ENCODE measurements around the gene TIGD4.

DNA sequence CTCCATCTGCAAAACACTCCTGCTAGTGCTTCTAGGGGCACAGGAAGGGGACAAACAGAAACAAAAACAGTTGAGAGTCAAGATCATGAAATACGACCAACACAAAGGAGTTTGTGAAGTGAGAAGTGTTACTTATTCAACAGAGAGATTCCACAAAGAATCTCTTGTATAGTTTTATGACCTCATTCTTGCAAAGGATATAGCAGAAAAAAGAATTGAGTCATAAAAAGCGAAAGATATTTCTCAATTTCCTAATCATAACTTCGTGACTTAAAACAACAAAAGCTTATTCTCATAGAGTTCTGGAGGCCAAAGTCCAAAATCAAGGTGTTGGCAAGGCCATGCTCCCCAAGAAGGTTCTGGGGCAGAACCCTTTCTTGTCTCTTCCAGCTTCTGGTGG lies 40.7 kb downstream of the TIGD4 start:
- TF ChIP-seq ETV6 (CRISPR knock-in tag; conservative IDR thresholded peaks at IDR 0.05), result no peak
- TF ChIP-seq, protein P1, sequence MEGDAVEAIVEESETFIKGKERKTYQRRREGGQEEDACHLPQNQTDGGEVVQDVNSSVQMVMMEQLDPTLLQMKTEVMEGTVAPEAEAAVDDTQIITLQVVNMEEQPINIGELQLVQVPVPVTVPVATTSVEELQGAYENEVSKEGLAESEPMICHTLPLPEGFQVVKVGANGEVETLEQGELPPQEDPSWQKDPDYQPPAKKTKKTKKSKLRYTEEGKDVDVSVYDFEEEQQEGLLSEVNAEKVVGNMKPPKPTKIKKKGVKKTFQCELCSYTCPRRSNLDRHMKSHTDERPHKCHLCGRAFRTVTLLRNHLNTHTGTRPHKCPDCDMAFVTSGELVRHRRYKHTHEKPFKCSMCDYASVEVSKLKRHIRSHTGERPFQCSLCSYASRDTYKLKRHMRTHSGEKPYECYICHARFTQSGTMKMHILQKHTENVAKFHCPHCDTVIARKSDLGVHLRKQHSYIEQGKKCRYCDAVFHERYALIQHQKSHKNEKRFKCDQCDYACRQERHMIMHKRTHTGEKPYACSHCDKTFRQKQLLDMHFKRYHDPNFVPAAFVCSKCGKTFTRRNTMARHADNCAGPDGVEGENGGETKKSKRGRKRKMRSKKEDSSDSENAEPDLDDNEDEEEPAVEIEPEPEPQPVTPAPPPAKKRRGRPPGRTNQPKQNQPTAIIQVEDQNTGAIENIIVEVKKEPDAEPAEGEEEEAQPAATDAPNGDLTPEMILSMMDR (CRISPR knock-in tag; IDR thresholded peaks at IDR 0.05), result no peak
- TF ChIP-seq CCDC6 (CRISPR knock-in tag; IDR thresholded peaks at IDR 0.05), result no peak
- no peak for TF ChIP-seq ZNF34 (CRISPR knock-in tag; IDR thresholded peaks at IDR 0.05; ENCODE audit: borderline replicate concordance)
- TF ChIP-seq MYNN (CRISPR knock-in tag; IDR thresholded peaks at IDR 0.05; ENCODE audit: low read depth), result no peak
- TF ChIP-seq, protein P2, sequence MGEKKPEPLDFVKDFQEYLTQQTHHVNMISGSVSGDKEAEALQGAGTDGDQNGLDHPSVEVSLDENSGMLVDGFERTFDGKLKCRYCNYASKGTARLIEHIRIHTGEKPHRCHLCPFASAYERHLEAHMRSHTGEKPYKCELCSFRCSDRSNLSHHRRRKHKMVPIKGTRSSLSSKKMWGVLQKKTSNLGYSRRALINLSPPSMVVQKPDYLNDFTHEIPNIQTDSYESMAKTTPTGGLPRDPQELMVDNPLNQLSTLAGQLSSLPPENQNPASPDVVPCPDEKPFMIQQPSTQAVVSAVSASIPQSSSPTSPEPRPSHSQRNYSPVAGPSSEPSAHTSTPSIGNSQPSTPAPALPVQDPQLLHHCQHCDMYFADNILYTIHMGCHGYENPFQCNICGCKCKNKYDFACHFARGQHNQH (CRISPR knock-in tag; IDR thresholded peaks at IDR 0.05), result no peak
- TF ChIP-seq HDAC1 (CRISPR knock-in tag; IDR thresholded peaks at IDR 0.05), result no peak
- TF ChIP-seq, protein P3, sequence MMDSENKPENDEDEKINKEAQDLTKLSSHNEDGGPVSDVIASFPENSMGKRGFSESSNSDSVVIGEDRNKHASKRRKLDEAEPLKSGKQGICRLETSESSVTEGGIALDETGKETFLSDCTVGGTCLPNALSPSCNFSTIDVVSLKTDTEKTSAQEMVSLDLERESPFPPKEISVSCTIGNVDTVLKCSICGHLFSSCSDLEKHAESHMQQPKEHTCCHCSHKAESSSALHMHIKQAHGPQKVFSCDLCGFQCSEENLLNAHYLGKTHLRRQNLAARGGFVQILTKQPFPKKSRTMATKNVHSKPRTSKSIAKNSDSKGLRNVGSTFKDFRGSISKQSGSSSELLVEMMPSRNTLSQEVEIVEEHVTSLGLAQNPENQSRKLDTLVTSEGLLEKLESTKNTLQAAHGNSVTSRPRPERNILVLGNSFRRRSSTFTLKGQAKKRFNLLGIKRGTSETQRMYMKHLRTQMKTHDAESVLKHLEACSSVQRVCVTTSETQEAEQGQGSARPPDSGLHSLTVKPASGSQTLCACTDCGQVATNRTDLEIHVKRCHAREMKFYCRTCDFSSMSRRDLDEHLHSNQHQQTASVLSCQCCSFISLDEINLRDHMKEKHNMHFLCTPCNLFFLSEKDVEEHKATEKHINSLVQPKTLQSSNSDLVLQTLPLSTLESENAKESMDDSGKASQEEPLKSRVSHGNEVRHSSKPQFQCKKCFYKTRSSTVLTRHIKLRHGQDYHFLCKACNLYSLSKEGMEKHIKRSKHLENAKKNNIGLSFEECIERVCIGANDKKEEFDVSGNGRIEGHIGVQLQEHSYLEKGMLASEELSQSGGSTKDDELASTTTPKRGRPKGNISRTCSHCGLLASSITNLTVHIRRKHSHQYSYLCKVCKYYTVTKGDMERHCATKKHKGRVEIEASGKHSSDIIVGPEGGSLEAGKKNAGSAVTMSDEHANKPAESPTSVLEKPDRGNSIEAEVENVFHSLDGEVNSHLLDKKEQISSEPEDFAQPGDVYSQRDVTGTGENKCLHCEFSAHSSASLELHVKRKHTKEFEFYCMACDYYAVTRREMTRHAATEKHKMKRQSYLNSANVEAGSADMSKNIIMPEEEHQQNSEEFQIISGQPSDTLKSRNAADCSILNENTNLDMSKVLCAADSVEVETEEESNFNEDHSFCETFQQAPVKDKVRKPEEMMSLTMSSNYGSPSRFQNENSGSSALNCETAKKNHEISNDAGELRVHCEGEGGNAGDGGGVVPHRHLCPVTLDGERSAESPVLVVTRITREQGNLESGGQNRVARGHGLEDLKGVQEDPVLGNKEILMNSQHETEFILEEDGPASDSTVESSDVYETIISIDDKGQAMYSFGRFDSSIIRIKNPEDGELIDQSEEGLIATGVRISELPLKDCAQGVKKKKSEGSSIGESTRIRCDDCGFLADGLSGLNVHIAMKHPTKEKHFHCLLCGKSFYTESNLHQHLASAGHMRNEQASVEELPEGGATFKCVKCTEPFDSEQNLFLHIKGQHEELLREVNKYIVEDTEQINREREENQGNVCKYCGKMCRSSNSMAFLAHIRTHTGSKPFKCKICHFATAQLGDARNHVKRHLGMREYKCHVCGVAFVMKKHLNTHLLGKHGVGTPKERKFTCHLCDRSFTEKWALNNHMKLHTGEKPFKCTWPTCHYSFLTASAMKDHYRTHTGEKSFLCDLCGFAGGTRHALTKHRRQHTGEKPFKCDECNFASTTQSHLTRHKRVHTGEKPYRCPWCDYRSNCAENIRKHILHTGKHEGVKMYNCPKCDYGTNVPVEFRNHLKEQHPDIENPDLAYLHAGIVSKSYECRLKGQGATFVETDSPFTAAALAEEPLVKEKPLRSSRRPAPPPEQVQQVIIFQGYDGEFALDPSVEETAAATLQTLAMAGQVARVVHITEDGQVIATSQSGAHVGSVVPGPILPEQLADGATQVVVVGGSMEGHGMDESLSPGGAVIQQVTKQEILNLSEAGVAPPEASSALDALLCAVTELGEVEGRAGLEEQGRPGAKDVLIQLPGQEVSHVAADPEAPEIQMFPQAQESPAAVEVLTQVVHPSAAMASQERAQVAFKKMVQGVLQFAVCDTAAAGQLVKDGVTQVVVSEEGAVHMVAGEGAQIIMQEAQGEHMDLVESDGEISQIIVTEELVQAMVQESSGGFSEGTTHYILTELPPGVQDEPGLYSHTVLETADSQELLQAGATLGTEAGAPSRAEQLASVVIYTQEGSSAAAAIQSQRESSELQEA (CRISPR knock-in tag; IDR thresholded peaks at IDR 0.05; ENCODE audit: not compliant biosample characterization), result no peak
- TF ChIP-seq RFXAP (CRISPR knock-in tag; IDR thresholded peaks at IDR 0.05; ENCODE audit: borderline replicate concordance), result no peak
- TF ChIP-seq ZNF296 (CRISPR knock-in tag; conservative IDR thresholded peaks at IDR 0.05), result no peak
